Neuron (in vitro differentiated cells): ENCODE data around the gene GAL3ST2.

Source experiments
- H2AFZ ChIP-seq: one replicate; pipeline ENCODE4 v1.6.1; 2013; ENCODE audit warnings: low read depth, mild to moderate bottlenecking, inconsistent platforms, low read length, moderate library complexity
- H3K27me3 ChIP-seq: one replicate; pipeline ENCODE4 v1.6.1; 2013; ENCODE audit warnings: low read length; ENCODE audit not compliant: insufficient read depth
- H3K36me3 ChIP-seq: one replicate; pipeline ENCODE4 v1.6.1; 2013; ENCODE audit warnings: low read length; ENCODE audit not compliant: insufficient read depth
- H3K4me1 ChIP-seq: one replicate; pipeline ENCODE4 v1.6.1; 2013; ENCODE audit warnings: low read length; ENCODE audit not compliant: insufficient read depth
- H3K4me3 ChIP-seq: 2 replicates; pipeline ENCODE4 v1.5.1; 2013; ENCODE audit warnings: mild to moderate bottlenecking, low read length, moderate library complexity
- H3K9me3 ChIP-seq: one replicate; pipeline ENCODE4 v1.6.1; 2013; ENCODE audit warnings: low read length

Gene GAL3ST2

GRCh38 chr2:241844066-241844728 lies 67.6 kb downstream of the GAL3ST2 start:
- Histone ChIP-seq H3K36me3 (no peaks in the 10 kb centered on the region), H3K4me1 (no peaks in the 10 kb centered on the region), H3K4me3 (no peak overlapping the region)

DNA sequence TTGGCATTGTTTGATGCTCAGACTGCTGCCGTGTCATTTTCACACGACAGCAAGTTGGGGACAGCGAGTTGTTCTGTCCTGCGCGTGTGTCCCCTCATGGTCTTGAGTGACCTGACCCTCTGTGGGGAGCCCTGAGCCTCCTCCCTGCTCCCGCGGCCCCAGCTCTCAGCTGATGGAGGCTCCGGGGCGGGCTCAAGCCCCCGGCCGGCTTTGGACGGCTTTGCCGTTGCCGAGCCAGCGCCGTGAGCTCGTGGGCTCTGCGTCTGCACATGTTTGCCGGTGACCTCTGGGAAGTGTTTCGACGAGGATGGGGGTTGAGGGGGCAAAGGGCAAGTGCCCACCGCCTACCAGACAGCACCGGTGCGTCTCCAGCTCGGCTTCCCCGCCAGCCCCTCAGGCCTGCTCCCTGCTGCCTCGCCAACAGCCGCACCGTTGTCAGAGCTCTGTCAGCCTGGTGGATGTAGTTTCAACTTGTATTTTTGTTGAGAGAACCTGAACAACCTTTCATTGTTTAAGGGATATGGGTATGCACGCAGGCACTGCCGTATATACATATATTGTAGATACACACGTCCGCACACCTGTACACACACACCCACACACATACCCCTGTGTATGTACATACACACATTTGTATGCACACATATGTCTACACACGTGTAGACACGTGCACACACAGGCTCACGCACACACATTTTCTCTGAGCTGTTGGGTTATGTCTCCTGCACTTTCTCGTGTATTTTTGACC lies 68.4 kb downstream of the GAL3ST2 start:
- no peak overlapping the region for H3K4me3 ChIP-seq
- H3K36me3 ChIP-seq, result no peaks in the 10 kb centered on the region
- H3K27me3 ChIP-seq, result peaks cover 19% of the 10 kb centered on the region
- H3K9me3 ChIP-seq, result no peaks in the 10 kb centered on the region
- no peaks in the 10 kb centered on the region for H3K4me1 ChIP-seq
- no peak overlapping the region for H2AFZ ChIP-seq

More at GRCh38 chr2:241844066-241844728, 67.6 kb downstream of the GAL3ST2 start:
- Histone ChIP-seq H3K27me3 (peaks cover 19% of the 10 kb centered on the region), H2AFZ (no peak overlapping the region), H3K9me3 (no peaks in the 10 kb centered on the region)

GRCh38 chr2:241846406-241846805 lies 69.8 kb downstream of the GAL3ST2 start:
- peaks cover 25% of the 10 kb centered on the region for H3K27me3 ChIP-seq
- H3K4me3 ChIP-seq, result no peak overlapping the region
- H3K4me1 ChIP-seq, result no peaks in the 10 kb centered on the region
- H3K36me3 ChIP-seq, result no peaks in the 10 kb centered on the region
- H3K9me3 ChIP-seq, result no peaks in the 10 kb centered on the region
- H2AFZ ChIP-seq, result no peak overlapping the region

- H3K36me3 ChIP-seq, result no peaks in the 10 kb centered on the region
- no peaks in the 10 kb centered on the region for H3K9me3 ChIP-seq
- no peak overlapping the region for H3K4me3 ChIP-seq
- no peaks in the 10 kb centered on the region for H3K4me1 ChIP-seq
- H3K27me3 ChIP-seq, result peaks cover 19% of the 10 kb centered on the region
- H2AFZ ChIP-seq, result no peak overlapping the region
These were observed 72.4 kb downstream of the GAL3ST2 start for GRCh38 chr2:241848761-241849615.

DNA sequence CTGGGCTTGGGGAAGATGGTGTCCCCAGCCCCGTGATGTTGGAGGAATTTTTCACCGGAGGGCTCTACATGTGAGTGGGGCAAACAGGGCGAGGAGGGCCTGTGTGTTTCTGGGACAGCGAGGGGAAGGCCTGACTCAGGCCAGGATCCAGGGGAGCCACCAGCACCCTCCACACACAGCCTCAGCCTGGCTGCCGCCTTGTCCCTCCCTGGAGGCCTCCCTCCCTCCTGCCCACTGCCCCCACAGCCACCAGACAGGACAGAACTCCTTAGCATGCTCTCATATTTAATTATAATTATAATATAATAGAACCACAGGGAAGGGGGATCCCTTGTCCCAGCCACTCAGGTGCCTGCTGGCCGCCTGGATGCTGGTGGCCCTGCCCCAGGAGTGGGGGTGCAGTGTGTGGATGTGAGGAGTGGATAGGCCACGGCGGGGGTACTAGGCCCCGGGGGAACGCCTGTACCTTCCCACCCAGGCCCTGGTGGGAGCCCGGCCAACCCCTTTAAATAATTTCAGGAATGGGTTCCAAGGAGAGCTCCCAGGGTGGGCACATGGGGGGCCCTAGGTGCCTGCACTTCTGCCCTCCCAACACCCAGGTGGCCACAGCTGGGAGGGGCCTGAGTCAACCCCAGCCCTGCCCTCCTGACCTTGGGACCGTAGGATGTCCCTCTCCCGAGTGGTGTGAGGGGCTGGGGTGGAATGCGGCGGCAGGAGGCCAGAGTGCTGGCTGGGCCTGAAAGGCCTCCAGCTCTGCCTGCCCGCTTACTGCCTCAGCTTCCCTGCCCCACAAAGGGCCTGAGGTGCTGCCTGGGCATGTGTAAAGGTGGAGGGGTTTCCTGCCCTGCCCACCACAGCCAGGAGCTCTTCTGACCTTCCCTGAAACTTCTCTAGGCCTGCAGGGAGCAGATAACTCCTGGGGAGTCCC lies 73.3 kb downstream of the GAL3ST2 start:
- Histone ChIP-seq H2AFZ (no peak overlapping the region), H3K4me3 (no peak overlapping the region), H3K36me3 (no peaks in the 10 kb centered on the region), H3K27me3 (peaks cover 12% of the 10 kb centered on the region), H3K4me1 (no peaks in the 10 kb centered on the region), H3K9me3 (no peaks in the 10 kb centered on the region)

- Histone ChIP-seq H2AFZ (no peak overlapping the region), H3K9me3 (no peaks in the 10 kb centered on the region), H3K27me3 (peaks cover 7% of the 10 kb centered on the region), H3K4me3 (no peak overlapping the region), H3K36me3 (no peaks in the 10 kb centered on the region), H3K4me1 (no peaks in the 10 kb centered on the region)
These were observed 74.1 kb downstream of the GAL3ST2 start for GRCh38 chr2:241850544-241851324.

DNA sequence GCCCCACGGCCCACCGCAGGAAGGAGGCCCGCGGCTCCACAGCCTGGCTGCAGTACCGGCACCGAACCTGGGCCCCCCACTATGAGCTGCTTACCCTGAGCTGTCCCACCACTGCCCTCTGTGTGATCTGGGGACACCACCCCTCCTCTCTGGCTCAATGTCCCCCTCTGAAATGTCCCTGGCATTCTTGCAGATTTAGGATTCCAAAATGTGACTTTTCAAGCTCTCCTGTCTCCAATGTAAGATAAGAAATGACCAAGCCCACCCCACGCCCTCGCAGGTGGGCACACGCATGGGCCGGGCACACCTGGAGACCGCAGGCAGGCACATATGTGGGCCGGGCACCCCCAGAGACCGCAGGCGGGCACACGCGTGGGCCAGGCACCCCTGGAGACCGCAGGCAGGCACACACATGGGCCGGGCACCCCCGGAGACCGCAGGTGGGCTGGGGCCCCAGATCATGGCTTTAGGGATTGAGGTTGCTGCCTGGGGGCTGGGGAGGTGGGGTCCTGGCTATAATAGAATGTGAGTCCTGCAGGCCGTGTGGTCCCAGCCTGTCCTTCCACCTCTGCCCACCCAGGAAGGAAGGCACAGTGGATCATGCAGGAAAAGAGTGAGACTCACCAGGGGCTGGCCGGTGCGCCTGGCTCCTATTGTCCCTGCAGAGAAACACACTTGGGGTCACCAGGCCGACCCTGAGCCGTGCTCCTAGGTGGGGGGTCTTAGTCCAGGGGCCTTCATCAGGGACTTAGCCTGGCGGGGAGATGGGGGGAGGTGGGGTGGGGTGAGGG lies 74.9 kb downstream of the GAL3ST2 start:
- no peaks in the 10 kb centered on the region for H3K4me1 ChIP-seq

DNA sequence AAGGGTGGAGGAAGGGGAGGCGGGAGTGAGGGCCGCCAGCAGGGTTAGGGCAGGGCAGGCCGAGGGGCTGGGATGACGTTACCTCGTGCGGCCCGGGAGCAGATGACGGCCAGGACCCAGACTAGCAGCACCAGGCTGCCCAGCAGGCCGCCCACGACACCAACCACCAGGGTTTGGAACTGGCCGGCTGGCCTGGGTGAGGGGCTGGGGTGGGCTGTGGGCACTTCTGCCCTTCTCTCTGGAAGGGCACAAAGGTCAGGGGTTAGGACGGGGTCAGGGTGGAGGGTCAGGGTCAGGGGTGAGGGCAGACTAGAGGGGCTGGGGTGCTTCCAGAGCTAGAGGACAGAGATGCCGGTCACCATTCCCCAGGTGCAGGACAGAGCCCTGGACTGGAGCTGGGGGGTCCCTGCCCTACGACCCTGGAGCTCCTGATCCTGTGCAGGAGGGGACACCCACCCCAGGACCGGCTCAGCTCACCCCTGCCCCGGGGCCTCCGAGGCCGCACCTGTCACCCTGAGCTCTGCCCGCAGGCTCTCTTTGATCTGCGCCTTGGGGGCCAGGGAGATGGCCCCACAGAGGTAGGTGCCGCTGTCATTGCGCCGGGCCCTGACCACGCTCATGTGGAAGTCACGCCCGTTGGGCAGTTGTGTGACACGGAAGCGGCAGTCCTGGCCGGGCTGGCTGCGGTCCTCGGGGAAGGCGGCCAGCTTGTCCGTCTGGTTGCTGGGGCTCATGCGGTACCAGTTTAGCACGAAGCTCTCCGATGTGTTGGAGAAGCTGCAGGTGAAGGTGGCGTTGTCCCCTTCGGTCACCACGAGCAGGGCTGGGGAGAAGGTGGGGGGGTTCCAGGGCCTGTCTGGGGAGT lies 75.7 kb downstream of the GAL3ST2 start:
- no peaks in the 10 kb centered on the region for H3K9me3 ChIP-seq
- H3K4me1 ChIP-seq, result no peaks in the 10 kb centered on the region
- no peak overlapping the region for H2AFZ ChIP-seq
- H3K36me3 ChIP-seq, result no peaks in the 10 kb centered on the region
- no peak overlapping the region for H3K4me3 ChIP-seq
- H3K27me3 ChIP-seq, result peaks cover 11% of the 10 kb centered on the region

More for the DNA sequence above, 74.9 kb downstream of the GAL3ST2 start:
- H3K4me3 ChIP-seq, result no peak overlapping the region
- no peak overlapping the region for H2AFZ ChIP-seq
- no peaks in the 10 kb centered on the region for H3K36me3 ChIP-seq
- H3K9me3 ChIP-seq, result no peaks in the 10 kb centered on the region
- peaks cover 11% of the 10 kb centered on the region for H3K27me3 ChIP-seq

DNA sequence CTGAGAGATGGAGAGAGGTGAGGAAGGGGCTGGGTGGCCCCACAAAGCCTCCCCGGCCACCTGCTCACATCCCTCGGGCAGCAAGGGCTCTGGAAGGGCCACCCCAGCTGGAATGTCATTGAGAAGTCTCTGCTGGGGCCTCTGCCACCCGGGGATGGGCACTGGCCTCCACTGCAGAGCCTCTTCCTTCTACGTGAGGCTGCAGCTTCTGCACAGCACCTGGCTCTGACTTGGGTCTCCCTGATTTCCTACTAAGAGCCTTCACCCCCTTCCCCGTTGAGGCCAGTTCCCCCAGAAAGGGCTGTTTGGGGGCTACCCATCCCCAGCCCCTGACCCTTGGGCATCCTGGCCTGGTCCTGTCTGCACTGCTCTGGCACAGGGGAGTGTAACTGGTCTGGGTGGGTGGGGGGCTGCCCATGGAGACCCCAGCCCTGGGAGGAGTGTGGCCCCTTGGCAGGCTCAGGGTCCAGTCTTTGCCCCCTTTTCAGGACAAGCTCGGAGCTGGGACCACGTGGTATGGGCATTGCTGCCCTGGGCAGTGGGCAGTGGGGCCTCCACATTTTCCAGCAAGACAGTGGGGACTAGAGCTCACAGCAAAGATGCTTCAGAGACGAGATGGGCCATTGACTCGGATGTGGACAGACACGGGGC lies 76.5 kb downstream of the GAL3ST2 start:
- Histone ChIP-seq H2AFZ (no peak overlapping the region), H3K4me1 (no peaks in the 10 kb centered on the region), H3K9me3 (no peaks in the 10 kb centered on the region), H3K27me3 (peaks cover 14% of the 10 kb centered on the region), H3K36me3 (no peaks in the 10 kb centered on the region), H3K4me3 (no peak overlapping the region)
